A549 (cell line): ENCODE data around the gene ACVR2B. TPM values are rescaled to one million over a fixed set of nuclear protein-coding genes. Genes with fewer than 3 reads are reported as not detected.

Source experiments
- ATAC-seq, 2 experiments: fragments of 200-7000 bp in 1 of 2; fragments of >200 bp in 1 of 2; cut with Nextera tagmentation in 1 of 2; cut with Tn5 transposase in 1 of 2; 3 replicates each; pipeline versions ENCODE4 v1.8.0 to v1.9.1; 2018 to 2020; ENCODE audit warnings: mild to moderate bottlenecking in 1 of 2, moderate library complexity in 1 of 2
- CTCF ChIA-PET: fragments of 300-600 bp; sonication (Branson Sonifier 250); formaldehyde crosslinking; extraction: SDS; loops from one replicate; lab custom pipeline; 2021; ENCODE audit warnings: antibody characterized with exemption, inconsistent platforms; lab: Yijun Ruan, JAX
- POLR2A ChIA-PET: fragments of 350-600 bp; formaldehyde crosslinking; extraction: SDS; loops from one replicate; lab custom pipeline; 2021; ENCODE audit warnings: antibody characterized with exemption, inconsistent platforms; lab: Yijun Ruan, JAX
- DNase-seq, 2 experiments: peaks; one replicate each; pipeline versions ENCODE4 v3.0.0 to v3.0.0-alpha.2; 2011 to 2016; ENCODE audit warnings: low read depth in 1 of 2, low spot score in 1 of 2
- FAIRE-seq: peaks from 2 replicates; lab custom pipeline; 2011; peaks lifted over from hg19 to GRCh38; lab: Jason Lieb, UNC
- H3K27ac ChIP-seq, 2 experiments: fragments of >200 bp; sonication (Bioruptor Twin); formaldehyde crosslinking; 3 replicates each; pipeline ENCODE4 v1.5.1; 2016 to 2017
- H3K4me1 ChIP-seq: fragments of >200 bp; sonication (Bioruptor Twin); formaldehyde crosslinking; 3 replicates; pipeline ENCODE4 v1.6.1; 2016
- H3K4me2 ChIP-seq: fragments of >200 bp; sonication (Bioruptor Twin); formaldehyde crosslinking; 3 replicates; pipeline ENCODE4 v1.6.1; 2016
- H3K4me3 ChIP-seq: fragments of >200 bp; sonication (Bioruptor Twin); formaldehyde crosslinking; 3 replicates; pipeline ENCODE4 v1.5.1; 2016
- H3K9me3 ChIP-seq: fragments of >200 bp; sonication (Bioruptor Twin); formaldehyde crosslinking; 3 replicates; pipeline ENCODE4 v1.6.1; 2016
- BHLHE40 ChIP-seq: IDR thresholded peaks from 2 replicates; pipeline ENCODE4 v1.6.1; 2012; ENCODE audit warnings: low read depth, low read length, inconsistent platforms
- CEBPB ChIP-seq, 2 experiments: fragments of >200 bp in 1 of 2; sonication (Bioruptor Twin) in 1 of 2; formaldehyde crosslinking in 1 of 2; IDR thresholded peaks; 2 replicates each; pipeline ENCODE4 v1.6.1; 2012 to 2016
- EHF ChIP-seq: fragments of 250-450 bp; sonication (Bioruptor Pico); IDR thresholded peaks from 2 replicates; pipeline ENCODE4 v1.5.0; 2020; ENCODE audit warnings: mild to moderate bottlenecking
- EP300 ChIP-seq, 2 experiments: fragments of >200 bp; sonication (Bioruptor Twin); formaldehyde crosslinking; IDR thresholded peaks; 2 replicates in 1 of 2; 3 replicates in 1 of 2; pipeline ENCODE4 v1.6.1; 2016 to 2017
- GATA3 ChIP-seq: IDR thresholded peaks from 2 replicates; pipeline ENCODE4 v1.6.1; 2012; ENCODE audit warnings: borderline replicate concordance
- HDAC2 ChIP-seq: fragments of 200-600 bp; sonication (generic); IDR thresholded peaks from 2 replicates; pipeline ENCODE4 v1.6.1; 2016
- HOXA7 ChIP-seq: fragments of 250-450 bp; sonication (Bioruptor Pico); IDR thresholded peaks from 2 replicates; pipeline ENCODE4 v1.5.0; 2020; ENCODE audit warnings: mild to moderate bottlenecking, moderate library complexity
- MAFK ChIP-seq: fragments of 450-650 bp; IDR thresholded peaks from 2 replicates; pipeline ENCODE4 v1.6.1; 2014; ENCODE audit not compliant: partially characterized antibody
- MAZ ChIP-seq: fragments of 150-350 bp; IDR thresholded peaks from 2 replicates; pipeline ENCODE4 v1.6.1; 2014; ENCODE audit warnings: antibody characterized with exemption, low read depth, low read length, borderline replicate concordance
- POLR2A ChIP-seq: IDR thresholded peaks from 2 replicates; pipeline ENCODE4 v1.6.1; 2012; ENCODE audit warnings: mild to moderate bottlenecking, low read length
- RAD21 ChIP-seq, 2 experiments: fragments of >200 bp in 1 of 2; sonication (Bioruptor Twin) in 1 of 2; formaldehyde crosslinking in 1 of 2; IDR thresholded peaks in 1 of 2; conservative IDR thresholded peaks in 1 of 2; 2 replicates in 1 of 2; 3 replicates in 1 of 2; pipeline ENCODE4 v1.6.1; 2012 to 2018; ENCODE audit warnings: inconsistent platforms in 1 of 2
- RARB ChIP-seq: fragments of 250-450 bp; sonication (Bioruptor Pico); IDR thresholded peaks from 2 replicates; pipeline ENCODE4 v1.8.0; 2021; ENCODE audit warnings: mild to moderate bottlenecking, moderate library complexity
- RCOR1 ChIP-seq: fragments of 150-350 bp; IDR thresholded peaks from 2 replicates; pipeline ENCODE4 v1.6.1; 2014; ENCODE audit warnings: antibody characterized with exemption, low read length, low read depth
- SMC3 ChIP-seq: fragments of >200 bp; sonication (Bioruptor Twin); formaldehyde crosslinking; IDR thresholded peaks from 3 replicates; pipeline ENCODE4 v1.6.1; 2018; ENCODE audit warnings: inconsistent platforms
- SREBF2 ChIP-seq: fragments of 450-650 bp; IDR thresholded peaks from 2 replicates; pipeline ENCODE4 v1.6.1; 2014; ENCODE audit warnings: mild to moderate bottlenecking, moderate library complexity
- TFCP2L1 ChIP-seq: fragments of 250-450 bp; sonication (Bioruptor Pico); IDR thresholded peaks from 2 replicates; pipeline ENCODE4 v1.5.0; 2021; ENCODE audit warnings: mild to moderate bottlenecking
- TP53 ChIP-seq: fragments of 250-450 bp; sonication (Bioruptor Pico); IDR thresholded peaks from 2 replicates; pipeline ENCODE4 v1.5.0; 2021; ENCODE audit warnings: mild to moderate bottlenecking, moderate library complexity
- ZNF302 ChIP-seq: fragments of 250-450 bp; sonication (Bioruptor Pico); IDR thresholded peaks from 2 replicates; pipeline ENCODE4 v1.9.0; 2021; ENCODE audit warnings: inconsistent platforms, mild to moderate bottlenecking, moderate library complexity
- WGBS: methylation state at CpG from one replicate; pipeline ENCODE4 v1.1.6; 2017; ENCODE audit errors: missing lambda C conversion rate; 5-methylcytosine and 5-hydroxymethylcytosine counted together
- polyA plus RNA-seq, 4 experiments: library from polyadenylated mRNA; depleted of rRNA in 3 of 4; stranded (reverse); fragments of >200 nt; fragmentation: RNase III in 1 of 4; extraction: RNeasy Plus Mini Kit Qiagen cat#74134 plus additional on column Dnase treatment in 1 of 4; gene quantifications; 2 replicates in 3 of 4; 3 replicates in 1 of 4; pipeline ENCODE4 v1.2.3, GENCODE V29; 2011 to 2017
- TF ChIP-seq, protein P1 (sequence below): fragments of 150-350 bp; IDR thresholded peaks from 2 replicates; pipeline ENCODE4 v1.6.1; 2014; ENCODE audit warnings: low read depth, mild to moderate bottlenecking, low read length
- TF ChIP-seq, protein P2 (sequence below): fragments of >200 bp; sonication (Bioruptor Twin); formaldehyde crosslinking; IDR thresholded peaks from 2 replicates; pipeline ENCODE4 v1.6.1; 2016
- TF ChIP-seq, protein P3 (sequence below): fragments of 200-600 bp; sonication (generic); IDR thresholded peaks from 2 replicates; pipeline ENCODE4 v1.6.1; 2016; ENCODE audit warnings: antibody characterized with exemption, mild to moderate bottlenecking, moderate library complexity
- TF ChIP-seq, protein P4 (sequence below): fragments of >200 bp; sonication (Bioruptor Twin); formaldehyde crosslinking; IDR thresholded peaks from 3 replicates; pipeline ENCODE4 v1.5.1; 2016

ACVR2B gene
- polyA plus RNA-seq, 2 of the 4 experiments (the other 2 are of a cell fraction), result 1.2 to 2.8 TPM

DNA sequence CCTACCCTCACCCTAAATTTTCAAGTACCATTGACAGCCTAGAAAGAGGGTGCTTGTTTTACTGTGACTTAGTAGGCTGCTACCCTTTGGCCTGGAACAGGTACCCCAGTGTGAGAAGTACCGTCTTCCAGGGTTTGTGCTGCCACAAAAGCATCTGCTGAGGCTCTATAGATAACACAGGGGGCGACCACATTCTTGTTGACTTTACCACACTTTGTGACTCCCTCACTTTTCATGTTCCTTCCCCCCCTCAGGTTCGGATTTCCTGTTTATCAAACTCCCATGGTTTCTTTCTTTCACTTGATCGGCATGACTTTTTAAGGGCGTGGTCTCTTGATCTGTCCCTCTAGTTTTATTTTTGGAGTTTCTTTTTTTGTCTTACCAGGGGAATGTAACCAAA, 66.0 kb downstream of the ACVR2B start:
- H3K27ac ChIP-seq, result no peak overlapping the region
- FAIRE-seq (no peak), DNase-seq (no peak), ATAC-seq (no peak)
- no peaks in the 10 kb centered on the region for H3K9me3 ChIP-seq
- TF ChIP-seq, protein P1, sequence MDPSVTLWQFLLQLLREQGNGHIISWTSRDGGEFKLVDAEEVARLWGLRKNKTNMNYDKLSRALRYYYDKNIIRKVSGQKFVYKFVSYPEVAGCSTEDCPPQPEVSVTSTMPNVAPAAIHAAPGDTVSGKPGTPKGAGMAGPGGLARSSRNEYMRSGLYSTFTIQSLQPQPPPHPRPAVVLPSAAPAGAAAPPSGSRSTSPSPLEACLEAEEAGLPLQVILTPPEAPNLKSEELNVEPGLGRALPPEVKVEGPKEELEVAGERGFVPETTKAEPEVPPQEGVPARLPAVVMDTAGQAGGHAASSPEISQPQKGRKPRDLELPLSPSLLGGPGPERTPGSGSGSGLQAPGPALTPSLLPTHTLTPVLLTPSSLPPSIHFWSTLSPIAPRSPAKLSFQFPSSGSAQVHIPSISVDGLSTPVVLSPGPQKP, result no peak
- no peak for TF ChIP-seq SMC3
- no peak for TF ChIP-seq POLR2A
- TF ChIP-seq HOXA7 (CRISPR knock-in tag), result no peak
- TF ChIP-seq GATA3, result no peak
- TF ChIP-seq EP300 (IDR thresholded peaks at IDR 0.05), result no peak
- TF ChIP-seq, protein P2, sequence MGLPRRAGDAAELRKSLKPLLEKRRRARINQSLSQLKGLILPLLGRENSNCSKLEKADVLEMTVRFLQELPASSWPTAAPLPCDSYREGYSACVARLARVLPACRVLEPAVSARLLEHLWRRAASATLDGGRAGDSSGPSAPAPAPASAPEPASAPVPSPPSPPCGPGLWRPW, result no peak
- no peak for TF ChIP-seq TP53 (CRISPR knock-in tag)
- no peak for TF ChIP-seq TFCP2L1 (CRISPR knock-in tag)
- no peak for TF ChIP-seq BHLHE40
- no peak for TF ChIP-seq ZNF302 (CRISPR knock-in tag)
- TF ChIP-seq RARB (CRISPR knock-in tag), result no peak
- TF ChIP-seq MAFK, result no peak
- TF ChIP-seq SREBF2, result no peak
- no peak for TF ChIP-seq EHF (CRISPR knock-in tag)
- TF ChIP-seq, protein P3, sequence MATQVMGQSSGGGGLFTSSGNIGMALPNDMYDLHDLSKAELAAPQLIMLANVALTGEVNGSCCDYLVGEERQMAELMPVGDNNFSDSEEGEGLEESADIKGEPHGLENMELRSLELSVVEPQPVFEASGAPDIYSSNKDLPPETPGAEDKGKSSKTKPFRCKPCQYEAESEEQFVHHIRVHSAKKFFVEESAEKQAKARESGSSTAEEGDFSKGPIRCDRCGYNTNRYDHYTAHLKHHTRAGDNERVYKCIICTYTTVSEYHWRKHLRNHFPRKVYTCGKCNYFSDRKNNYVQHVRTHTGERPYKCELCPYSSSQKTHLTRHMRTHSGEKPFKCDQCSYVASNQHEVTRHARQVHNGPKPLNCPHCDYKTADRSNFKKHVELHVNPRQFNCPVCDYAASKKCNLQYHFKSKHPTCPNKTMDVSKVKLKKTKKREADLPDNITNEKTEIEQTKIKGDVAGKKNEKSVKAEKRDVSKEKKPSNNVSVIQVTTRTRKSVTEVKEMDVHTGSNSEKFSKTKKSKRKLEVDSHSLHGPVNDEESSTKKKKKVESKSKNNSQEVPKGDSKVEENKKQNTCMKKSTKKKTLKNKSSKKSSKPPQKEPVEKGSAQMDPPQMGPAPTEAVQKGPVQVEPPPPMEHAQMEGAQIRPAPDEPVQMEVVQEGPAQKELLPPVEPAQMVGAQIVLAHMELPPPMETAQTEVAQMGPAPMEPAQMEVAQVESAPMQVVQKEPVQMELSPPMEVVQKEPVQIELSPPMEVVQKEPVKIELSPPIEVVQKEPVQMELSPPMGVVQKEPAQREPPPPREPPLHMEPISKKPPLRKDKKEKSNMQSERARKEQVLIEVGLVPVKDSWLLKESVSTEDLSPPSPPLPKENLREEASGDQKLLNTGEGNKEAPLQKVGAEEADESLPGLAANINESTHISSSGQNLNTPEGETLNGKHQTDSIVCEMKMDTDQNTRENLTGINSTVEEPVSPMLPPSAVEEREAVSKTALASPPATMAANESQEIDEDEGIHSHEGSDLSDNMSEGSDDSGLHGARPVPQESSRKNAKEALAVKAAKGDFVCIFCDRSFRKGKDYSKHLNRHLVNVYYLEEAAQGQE, result no peak
- no peak for TF ChIP-seq MAZ
- TF ChIP-seq RCOR1, result no peak
- TF ChIP-seq CEBPB (IDR thresholded peaks at IDR 0.05), result no peak
- ChIA-PET POLR2A (no interaction called here), CTCF (interaction anchor here (1.0 to 8.8 kb wide), 12 partner anchors 10 to 479 kb away, joined by 3 to 82 read pairs (median 27); partner anchors contain the start of genes EXOG, SCN10A and SCN5A)
- WGBS, result 81% methylated on average over 5 of the region's 5 CpGs
- no peak overlapping the region for H3K4me2 ChIP-seq
- no peak overlapping the region for H3K4me3 ChIP-seq
- peaks cover 7% of the 10 kb centered on the region; the same call in 2 of the 3 replicates for H3K4me1 ChIP-seq

DNA sequence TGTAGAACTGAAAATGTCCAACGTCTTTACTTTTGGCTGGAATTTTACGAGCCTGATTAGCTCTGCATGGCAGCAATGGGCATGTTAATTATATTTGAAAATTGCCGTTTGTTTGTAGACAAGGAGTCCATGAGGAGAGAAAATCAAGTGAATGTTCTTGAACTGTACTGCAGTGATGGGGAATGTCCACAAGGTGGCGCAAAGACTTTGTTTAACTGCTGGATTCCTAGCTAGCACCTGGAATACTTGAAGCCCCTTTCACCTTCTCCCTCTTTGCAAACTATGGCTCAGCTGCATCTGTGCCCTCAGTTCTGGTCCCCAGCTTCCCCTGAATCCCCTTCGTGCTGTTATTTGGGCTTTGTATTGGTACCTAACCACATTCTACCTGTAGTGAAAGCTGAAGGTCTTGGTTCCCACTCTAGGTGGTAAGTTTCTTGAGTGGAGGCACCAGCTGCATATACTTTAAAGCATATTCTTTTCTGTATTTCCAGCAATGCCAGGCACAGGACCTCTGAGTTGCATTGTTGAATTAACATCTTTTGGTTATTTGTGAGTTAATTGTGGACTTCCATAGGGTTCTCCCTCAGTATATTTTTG, 67.8 kb downstream of the ACVR2B start:
- FAIRE-seq (peak; percentile 46), DNase-seq (peak; percentile 47 to 73), ATAC-seq (peak; percentile 63 to 82; a peak in 5 of 6 replicates)
- H3K9me3 ChIP-seq, result no peaks in the 10 kb centered on the region
- ChIA-PET CTCF (interaction anchor here (0.6 to 8.8 kb wide), 71 partner anchors 8 to 770 kb away, joined by 3 to 82 read pairs (median 5); partner anchors contain the start of genes EXOG, SCN5A and XYLB), POLR2A (no interaction called here)
- no peak overlapping the region for H3K4me2 ChIP-seq
- no peak overlapping the region for H3K27ac ChIP-seq
- no peaks in the 10 kb centered on the region; the same call in 2 of the 3 replicates for H3K4me1 ChIP-seq
- WGBS, result under 1% methylated on average over 5 of the region's 5 CpGs
- TF ChIP-seq, protein P4, sequence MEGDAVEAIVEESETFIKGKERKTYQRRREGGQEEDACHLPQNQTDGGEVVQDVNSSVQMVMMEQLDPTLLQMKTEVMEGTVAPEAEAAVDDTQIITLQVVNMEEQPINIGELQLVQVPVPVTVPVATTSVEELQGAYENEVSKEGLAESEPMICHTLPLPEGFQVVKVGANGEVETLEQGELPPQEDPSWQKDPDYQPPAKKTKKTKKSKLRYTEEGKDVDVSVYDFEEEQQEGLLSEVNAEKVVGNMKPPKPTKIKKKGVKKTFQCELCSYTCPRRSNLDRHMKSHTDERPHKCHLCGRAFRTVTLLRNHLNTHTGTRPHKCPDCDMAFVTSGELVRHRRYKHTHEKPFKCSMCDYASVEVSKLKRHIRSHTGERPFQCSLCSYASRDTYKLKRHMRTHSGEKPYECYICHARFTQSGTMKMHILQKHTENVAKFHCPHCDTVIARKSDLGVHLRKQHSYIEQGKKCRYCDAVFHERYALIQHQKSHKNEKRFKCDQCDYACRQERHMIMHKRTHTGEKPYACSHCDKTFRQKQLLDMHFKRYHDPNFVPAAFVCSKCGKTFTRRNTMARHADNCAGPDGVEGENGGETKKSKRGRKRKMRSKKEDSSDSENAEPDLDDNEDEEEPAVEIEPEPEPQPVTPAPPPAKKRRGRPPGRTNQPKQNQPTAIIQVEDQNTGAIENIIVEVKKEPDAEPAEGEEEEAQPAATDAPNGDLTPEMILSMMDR, result peak; percentile 94
- TF ChIP-seq SREBF2, result no peak
- TF ChIP-seq SMC3, result peak; percentile 88
- TF ChIP-seq HDAC2, result no peak
- TF ChIP-seq RAD21 (conservative IDR thresholded peaks at IDR 0.05 in 1 of 2, IDR thresholded peaks at IDR 0.05 in 1 of 2), result peak; percentile 69 to 78
- no peak overlapping the region for H3K4me3 ChIP-seq
